ENCODE measurements around the gene ACAT2.

Gene ACAT2

DNA sequence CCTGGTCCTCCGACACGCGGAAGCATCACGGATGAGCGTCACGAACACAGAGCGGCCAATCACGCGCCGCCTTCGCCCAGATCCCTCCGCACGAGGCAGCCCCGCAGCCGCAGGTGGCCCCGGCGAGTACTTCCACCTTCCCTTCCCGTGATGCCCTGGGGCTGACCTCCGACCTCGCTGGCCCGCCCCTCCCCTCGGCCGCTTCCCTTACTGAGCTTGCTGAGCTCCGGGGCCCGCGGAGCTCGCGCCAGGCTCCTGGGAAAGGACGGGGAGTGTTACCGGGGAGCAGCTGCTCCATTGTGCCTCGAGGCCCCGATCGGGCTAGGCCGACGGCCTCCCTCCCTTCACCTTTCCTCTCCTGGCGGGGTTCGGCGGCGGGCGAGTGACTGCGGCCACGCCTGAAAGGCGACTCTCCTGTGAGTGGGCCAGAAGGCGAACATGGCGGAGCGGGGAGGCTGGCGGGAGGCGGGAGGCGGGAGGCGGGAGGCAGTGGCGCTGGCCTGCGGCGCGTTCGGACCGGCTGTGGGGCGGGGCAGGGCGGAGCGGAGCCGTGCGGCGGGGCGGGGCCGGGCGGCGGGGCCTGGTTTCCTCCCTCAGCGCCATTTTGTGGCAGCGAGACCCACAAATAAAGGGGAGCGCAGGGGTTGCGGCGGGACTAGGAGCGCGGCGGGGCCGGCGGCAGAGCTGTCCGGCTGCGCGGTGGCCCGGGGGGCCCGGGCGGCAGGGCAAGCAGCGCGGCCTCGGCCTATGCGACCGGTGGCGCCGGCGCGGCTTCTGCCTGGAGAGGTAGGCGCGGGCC, 34.7 kb upstream of the ACAT2 start, which contains the start of gene WTAP (continued):
- peak; percentile 91; the same call in 1 of the 2 replicates for TF ChIP-seq ZNF785 (tag by site-specific recombination; IDR thresholded peaks at IDR 0.05)
- no peak for TF ChIP-seq ZNF221 (tag by site-specific recombination; IDR thresholded peaks at IDR 0.05; ENCODE audit: borderline replicate concordance)
- TF ChIP-seq YY2 (tag by site-specific recombination; IDR thresholded peaks at IDR 0.05): peak; percentile 83
- peak; percentile 53 for TF ChIP-seq PRDM1 (tag by site-specific recombination; IDR thresholded peaks at IDR 0.05)
- peak; percentile 84; the same call in 1 of the 2 replicates for TF ChIP-seq ZBTB48 (tag by site-specific recombination; IDR thresholded peaks at IDR 0.05)
- no peak for TF ChIP-seq ZNF654 (tag by site-specific recombination; IDR thresholded peaks at IDR 0.05; ENCODE audit: low read depth)
- peak; percentile 86 for TF ChIP-seq ZSCAN30 (tag by site-specific recombination; IDR thresholded peaks at IDR 0.05)
- TF ChIP-seq SP3 (tag by site-specific recombination; IDR thresholded peaks at IDR 0.05): peak; percentile 97
- TF ChIP-seq ZNF777 (tag by site-specific recombination; IDR thresholded peaks at IDR 0.05; ENCODE audit: borderline replicate concordance): no peak; the same call in 1 of the 2 replicates
- no peak for TF ChIP-seq GLI2 (tag by site-specific recombination; IDR thresholded peaks at IDR 0.05; ENCODE audit: borderline replicate concordance, low read depth)
- TF ChIP-seq ZNF629 (tag by site-specific recombination; IDR thresholded peaks at IDR 0.05): peak; percentile 92
- peak; percentile 99 for TF ChIP-seq ZBTB20 (tag by site-specific recombination; IDR thresholded peaks at IDR 0.05)
- no peak; the same call in 1 of the 2 replicates for TF ChIP-seq ZNF10 (tag by site-specific recombination; IDR thresholded peaks at IDR 0.05)
- no peak for TF ChIP-seq ZNF585B (tag by site-specific recombination; IDR thresholded peaks at IDR 0.05)
- TF ChIP-seq ZNF768 (tag by site-specific recombination; IDR thresholded peaks at IDR 0.05): peak; percentile 54; the same call in 1 of the 2 replicates
- no peak for TF ChIP-seq ZNF529 (tag by site-specific recombination; IDR thresholded peaks at IDR 0.05; ENCODE audit: insufficient replicate concordance)
- TF ChIP-seq ZNF473 (tag by site-specific recombination; IDR thresholded peaks at IDR 0.05): no peak
- peak; percentile 88 for TF ChIP-seq ZNF843 (tag by site-specific recombination; IDR thresholded peaks at IDR 0.05)
- TF ChIP-seq ZBTB21 (tag by site-specific recombination; IDR thresholded peaks at IDR 0.05): peak; percentile 76
- TF ChIP-seq ZNF48 (tag by site-specific recombination; IDR thresholded peaks at IDR 0.05): no peak
- 0 out of 2 replicates have a peak, but pooled peaks have one; percentile 24 for TF ChIP-seq ZNF677 (tag by site-specific recombination; IDR thresholded peaks at IDR 0.05)
- TF ChIP-seq, protein P1, sequence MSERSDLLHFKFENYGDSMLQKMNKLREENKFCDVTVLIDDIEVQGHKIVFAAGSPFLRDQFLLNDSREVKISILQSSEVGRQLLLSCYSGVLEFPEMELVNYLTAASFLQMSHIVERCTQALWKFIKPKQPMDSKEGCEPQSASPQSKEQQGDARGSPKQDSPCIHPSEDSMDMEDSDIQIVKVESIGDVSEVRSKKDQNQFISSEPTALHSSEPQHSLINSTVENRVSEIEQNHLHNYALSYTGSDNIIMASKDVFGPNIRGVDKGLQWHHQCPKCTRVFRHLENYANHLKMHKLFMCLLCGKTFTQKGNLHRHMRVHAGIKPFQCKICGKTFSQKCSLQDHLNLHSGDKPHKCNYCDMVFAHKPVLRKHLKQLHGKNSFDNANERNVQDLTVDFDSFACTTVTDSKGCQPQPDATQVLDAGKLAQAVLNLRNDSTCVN (tag by site-specific recombination; optimal IDR thresholded peaks at IDR 0.05): peak; percentile 87
- no peak for TF ChIP-seq ZNF433 (tag by site-specific recombination; IDR thresholded peaks at IDR 0.05; ENCODE audit: low read depth)
- peak; percentile 68 for TF ChIP-seq ZNF366 (tag by site-specific recombination; conservative IDR thresholded peaks at IDR 0.05)

DNA sequence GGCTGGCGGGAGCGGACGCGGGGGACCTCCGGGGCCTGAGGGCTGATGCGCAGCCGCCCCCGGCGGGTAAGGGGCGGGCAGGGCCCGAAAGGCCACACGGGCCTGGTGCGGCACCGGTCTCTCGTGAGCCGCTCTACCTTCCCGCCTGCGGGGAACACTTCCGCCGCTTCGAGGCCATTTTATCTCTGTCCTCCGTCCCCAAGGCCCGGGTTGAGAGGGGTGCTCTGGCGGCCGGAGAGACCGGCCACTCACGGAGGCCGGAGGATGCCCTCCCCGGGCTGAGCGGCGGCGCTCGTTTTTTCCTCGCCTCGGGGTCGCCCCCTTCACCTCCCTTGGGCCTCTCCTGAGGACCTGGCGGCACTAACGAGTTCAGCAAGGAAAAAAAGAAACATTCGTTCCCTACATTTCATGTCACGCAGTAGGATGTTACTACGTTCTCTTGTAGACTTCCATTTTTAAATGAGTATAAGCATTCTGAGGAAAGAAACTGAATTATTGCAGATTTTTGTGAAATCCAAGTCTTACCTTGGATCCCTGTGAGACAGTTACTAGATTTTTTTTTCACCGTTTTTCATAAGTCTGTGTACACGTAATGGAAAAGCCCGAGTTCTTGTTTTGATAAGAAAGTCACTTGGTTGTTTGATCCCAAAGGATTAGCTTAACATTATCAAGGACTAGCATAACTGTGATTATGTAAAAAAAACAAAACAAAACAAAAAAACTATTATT, 34.0 kb upstream of the ACAT2 start:
- peaks cover 9 to 36% of the 10 kb centered on the region in 2 experiments; a peak in 2 of 3 replicates for H3K36me3 ChIP-seq (ENCODE audit: control insufficient read depth in 2 of 2, insufficient read depth in 1 of 2, low read length in 2 of 2)
- ChIA-PET POLR2A (interaction anchor here (1.1 to 6.8 kb wide), 9 partner anchors 9 to 106 kb away, joined by 3 to 115 read pairs (median 7); partner anchors contain the start of genes ACAT2, MRPL18, SOD2 and TCP1), CTCF (interaction anchor here (0.6 to 2.5 kb wide), 3 partner anchors 9 to 37 kb away, joined by 3 to 12 read pairs (median 3); no protein-coding TSS in a partner anchor)
- H3K27ac ChIP-seq (ENCODE audit: extremely low read depth, low read depth, low read length): peak overlapping the region; percentile 99
- peak overlapping the region; percentile 91 for H3K4me3 ChIP-seq (ENCODE audit: low read depth, low read length)
- no peaks in the 10 kb centered on the region for H3K9me3 ChIP-seq (ENCODE audit: control insufficient read depth, insufficient read depth, low read depth, low read length)
- H3K4me1 ChIP-seq (ENCODE audit: control insufficient read depth, insufficient read depth, low read length): peaks cover 7% of the 10 kb centered on the region; the same call in 1 of the 2 replicates
- TF ChIP-seq GLIS2 (tag by site-specific recombination; IDR thresholded peaks at IDR 0.05) (peak; percentile 95), ZBTB8A (tag by site-specific recombination; IDR thresholded peaks at IDR 0.05) (peak; percentile 29; the same call in 1 of the 2 replicates), ZNF610 (tag by site-specific recombination; IDR thresholded peaks at IDR 0.05; ENCODE audit: borderline replicate concordance) (peak; percentile 49; the same call in 1 of the 2 replicates), ZNF248 (tag by site-specific recombination; IDR thresholded peaks at IDR 0.05) (no peak), ZNF558 (tag by site-specific recombination; IDR thresholded peaks at IDR 0.05) (no peak), ZNF76 (tag by site-specific recombination; IDR thresholded peaks at IDR 0.05; ENCODE audit: borderline replicate concordance, low read depth) (peak; percentile 75; the same call in 1 of the 2 replicates), ZNF221 (tag by site-specific recombination; IDR thresholded peaks at IDR 0.05; ENCODE audit: borderline replicate concordance) (no peak), IKZF3 (tag by site-specific recombination; IDR thresholded peaks at IDR 0.05) (no peak)
- TF ChIP-seq, protein P2, sequence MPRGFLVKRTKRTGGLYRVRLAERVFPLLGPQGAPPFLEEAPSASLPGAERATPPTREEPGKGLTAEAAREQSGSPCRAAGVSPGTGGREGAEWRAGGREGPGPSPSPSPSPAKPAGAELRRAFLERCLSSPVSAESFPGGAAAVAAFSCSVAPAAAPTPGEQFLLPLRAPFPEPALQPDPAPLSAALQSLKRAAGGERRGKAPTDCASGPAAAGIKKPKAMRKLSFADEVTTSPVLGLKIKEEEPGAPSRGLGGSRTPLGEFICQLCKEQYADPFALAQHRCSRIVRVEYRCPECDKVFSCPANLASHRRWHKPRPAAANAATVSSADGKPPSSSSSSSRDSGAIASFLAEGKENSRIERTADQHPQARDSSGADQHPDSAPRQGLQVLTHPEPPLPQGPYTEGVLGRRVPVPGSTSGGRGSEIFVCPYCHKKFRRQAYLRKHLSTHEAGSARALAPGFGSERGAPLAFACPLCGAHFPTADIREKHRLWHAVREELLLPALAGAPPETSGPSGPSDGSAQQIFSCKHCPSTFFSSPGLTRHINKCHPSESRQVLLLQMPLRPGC (tag by site-specific recombination; IDR thresholded peaks at IDR 0.05): no peak
